ENCODE measurements around the gene MMP24.
"Not testable (repeated sequence)": the region's sequence is repeated elsewhere in the genome, so short reads cannot be mapped to it uniquely, and the experiment has no call there.

The MMP24 gene

DNA sequence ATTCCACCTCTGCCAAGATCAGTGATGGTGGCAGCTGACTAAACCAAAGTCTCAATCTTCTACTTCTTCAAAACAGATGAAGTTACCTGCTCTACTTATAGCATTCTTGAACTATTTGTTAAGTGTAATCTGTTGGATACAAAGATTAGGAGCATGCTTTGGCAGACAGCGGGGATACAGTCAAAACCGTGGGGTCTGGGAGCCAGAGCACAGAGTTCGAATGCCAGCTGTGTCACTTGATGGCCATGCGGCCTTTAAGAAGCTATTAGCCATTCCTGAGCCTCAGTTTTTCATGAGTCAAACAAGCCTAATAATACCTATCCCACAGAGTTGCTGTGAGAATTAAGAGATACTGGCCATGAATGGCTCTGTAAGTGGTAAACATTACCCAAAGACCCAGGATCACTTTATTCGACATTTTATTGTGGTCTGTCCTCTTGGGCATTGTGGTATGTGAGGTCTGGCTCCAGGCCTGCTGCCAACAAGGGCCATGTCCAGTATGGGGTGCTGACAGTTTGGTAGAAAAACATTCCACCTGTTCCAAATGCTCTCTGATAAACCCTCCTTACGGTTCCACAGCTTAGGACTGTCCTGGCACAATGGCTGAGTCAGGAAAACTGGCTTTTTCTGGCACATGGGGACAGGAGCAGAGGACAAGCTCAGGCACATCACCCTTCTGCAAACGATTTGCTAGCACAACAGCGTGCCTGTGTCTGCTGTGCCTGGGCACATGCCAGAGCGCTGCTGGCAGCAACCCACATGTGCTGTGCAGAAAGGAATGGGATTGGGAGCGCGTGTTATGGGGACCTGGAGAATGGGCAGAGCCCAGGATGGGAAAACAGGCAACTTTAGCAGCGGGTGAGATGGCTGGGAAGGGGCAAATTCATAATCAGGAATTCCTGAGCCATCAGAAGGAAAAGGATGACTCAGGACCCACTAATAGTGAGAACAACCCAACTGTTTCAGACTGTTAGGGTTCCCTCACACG is 81.5 kb downstream of the MMP24 start:
- Mint-ChIP-seq H3K4me1 (peaks cover 10% of the 10 kb centered on the region), H3K4me3 (no peak overlapping the region), H3K36me3 (ENCODE audit: insufficient read depth) (peaks cover 8% of the 10 kb centered on the region), H3K9me3 (no peaks in the 10 kb centered on the region), H3K27me3 (no peaks in the 10 kb centered on the region), H3K27ac (ENCODE audit: low read depth) (peak overlapping the region; percentile 58)
- DNase-seq (ENCODE audit: low spot score in 2 of 2) = no peak
- ATAC-seq (replicated peaks; ENCODE audit: extremely low read depth, poor library complexity, severe bottlenecking) = no peak

GRCh38 chr20:35311409-35311808 is 84.9 kb downstream of the MMP24 start:
- Mint-ChIP-seq H3K36me3 (ENCODE audit: insufficient read depth) (peaks cover 5% of the 10 kb centered on the region), H3K27me3 (no peaks in the 10 kb centered on the region), H3K4me3 (no peak overlapping the region), H3K27ac (ENCODE audit: low read depth) (no peak overlapping the region), H3K4me1 (peaks cover 16% of the 10 kb centered on the region), H3K9me3 (no peaks in the 10 kb centered on the region)
- DNase-seq (ENCODE audit: low spot score in 2 of 2) (no peak), ATAC-seq (replicated peaks; ENCODE audit: extremely low read depth, poor library complexity, severe bottlenecking) (no peak)

- ATAC-seq (replicated peaks; ENCODE audit: extremely low read depth, poor library complexity, severe bottlenecking) (no peak), DNase-seq (ENCODE audit: low spot score in 2 of 2) (no peak)
- Mint-ChIP-seq H3K9me3 (no peaks in the 10 kb centered on the region), H3K36me3 (ENCODE audit: insufficient read depth) (peaks cover 5% of the 10 kb centered on the region), H3K4me1 (peaks cover 16% of the 10 kb centered on the region), H3K4me3 (no peak overlapping the region), H3K27me3 (no peaks in the 10 kb centered on the region), H3K27ac (ENCODE audit: low read depth) (no peak overlapping the region)
Measured at GRCh38 chr20:35311822-35312221, 85.3 kb downstream of the MMP24 start.

DNA sequence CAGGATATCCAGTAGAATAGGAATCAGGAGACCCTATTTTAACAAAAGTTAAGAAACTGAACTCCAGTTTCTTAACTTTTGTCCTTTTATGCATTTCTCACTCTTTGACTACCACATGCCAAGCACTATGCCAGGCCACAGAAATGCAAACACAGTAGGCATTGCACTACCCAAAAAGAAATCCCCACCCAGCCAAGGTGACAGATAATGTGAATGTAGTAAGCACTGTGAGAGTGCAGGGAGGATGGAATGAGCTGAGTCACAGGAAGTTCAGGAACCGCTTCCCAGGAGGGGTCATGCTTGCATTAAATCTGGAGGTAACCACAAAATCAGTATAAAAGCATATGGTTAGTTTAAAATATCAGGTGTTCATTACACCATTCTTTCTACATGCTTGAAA is 85.8 kb downstream of the MMP24 start:
- H3K9me3 Mint-ChIP-seq = no peaks in the 10 kb centered on the region
- DNase-seq (ENCODE audit: low spot score in 2 of 2) (no peak), ATAC-seq (replicated peaks; ENCODE audit: extremely low read depth, poor library complexity, severe bottlenecking) (no peak)
- peaks cover 16% of the 10 kb centered on the region for H3K4me1 Mint-ChIP-seq
- H3K4me3 Mint-ChIP-seq = no peak overlapping the region
- H3K27me3 Mint-ChIP-seq = no peaks in the 10 kb centered on the region
- no peak overlapping the region for H3K27ac Mint-ChIP-seq (ENCODE audit: low read depth)
- peaks cover 5% of the 10 kb centered on the region for H3K36me3 Mint-ChIP-seq (ENCODE audit: insufficient read depth)

DNA sequence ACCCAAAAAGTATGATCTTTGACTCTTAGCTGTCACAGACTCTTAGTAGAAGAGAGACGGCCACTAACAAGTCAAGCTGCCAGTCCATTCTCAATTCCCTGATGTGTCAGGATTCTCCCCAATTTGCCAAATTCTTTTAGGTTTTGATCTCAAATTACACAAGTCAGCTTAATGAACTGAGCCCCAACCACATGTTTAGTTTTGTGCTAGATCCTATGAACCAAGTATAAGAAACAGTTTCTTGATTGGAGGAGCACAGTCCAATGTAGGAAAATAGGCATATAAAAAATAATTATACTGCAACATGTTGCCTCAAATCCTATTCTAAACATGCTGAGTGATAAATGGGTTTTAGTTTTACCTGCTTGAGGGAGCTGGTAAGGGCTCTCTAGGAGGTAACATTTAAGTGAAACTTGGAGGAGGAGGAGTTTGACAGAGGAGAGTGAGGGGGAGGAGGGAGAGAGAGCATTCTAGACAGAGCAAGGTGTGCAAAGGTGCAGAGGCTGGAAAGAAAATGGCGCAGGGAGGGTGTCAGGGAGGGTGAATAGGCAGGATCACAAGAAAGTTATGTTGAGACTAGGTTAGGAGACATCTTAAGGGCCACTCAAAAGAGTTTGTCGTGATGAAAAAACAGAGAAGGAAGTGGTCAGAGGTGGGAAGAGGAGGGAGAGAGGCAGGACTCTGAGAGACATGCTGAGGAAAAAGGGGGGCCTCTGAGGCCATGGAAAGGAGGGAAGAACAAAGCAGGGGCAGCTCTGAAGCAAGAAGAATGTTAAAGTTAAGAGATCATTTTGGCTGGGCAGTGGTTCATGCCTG is 88.5 kb downstream of the MMP24 start:
- peaks cover 16% of the 10 kb centered on the region for H3K4me1 Mint-ChIP-seq
- peak overlapping the region; percentile 30 for H3K27ac Mint-ChIP-seq (ENCODE audit: low read depth)
- no peak for DNase-seq (ENCODE audit: low spot score in 2 of 2)
- no peaks in the 10 kb centered on the region for H3K27me3 Mint-ChIP-seq
- ATAC-seq (replicated peaks; ENCODE audit: extremely low read depth, poor library complexity, severe bottlenecking) = no peak
- peaks cover 3% of the 10 kb centered on the region for H3K36me3 Mint-ChIP-seq (ENCODE audit: insufficient read depth)
- H3K9me3 Mint-ChIP-seq = no peaks in the 10 kb centered on the region
- no peak overlapping the region for H3K4me3 Mint-ChIP-seq

DNA sequence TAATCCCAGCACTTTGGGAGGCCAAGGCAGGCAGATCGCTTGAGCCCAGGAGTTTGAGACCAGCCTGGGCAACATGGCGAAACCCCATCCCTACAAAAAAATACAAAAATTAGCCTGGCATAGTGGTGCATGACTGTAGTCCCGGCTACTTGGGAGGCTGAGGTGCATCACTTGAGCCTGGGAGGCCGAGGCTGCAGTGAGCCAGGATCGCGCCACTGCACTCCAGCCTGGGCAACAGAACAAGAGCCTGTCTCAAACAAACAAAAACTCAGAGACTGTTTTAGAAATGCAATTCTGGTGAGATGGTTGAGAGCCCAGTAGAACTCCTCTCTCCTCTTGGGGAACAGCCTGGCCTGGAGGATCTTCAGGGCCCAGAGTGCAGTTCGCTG is 89.1 kb downstream of the MMP24 start:
- H3K36me3 Mint-ChIP-seq (ENCODE audit: insufficient read depth); ATAC-seq (replicated peaks; ENCODE audit: extremely low read depth, poor library complexity, severe bottlenecking); H3K27me3 Mint-ChIP-seq; H3K9me3 Mint-ChIP-seq; H3K4me3 Mint-ChIP-seq; DNase-seq (ENCODE audit: low spot score in 2 of 2): not testable (repeated sequence)
- peak overlapping the region; percentile 30 for H3K27ac Mint-ChIP-seq (ENCODE audit: low read depth)
- H3K4me1 Mint-ChIP-seq = peaks cover 16% of the 10 kb centered on the region

DNA sequence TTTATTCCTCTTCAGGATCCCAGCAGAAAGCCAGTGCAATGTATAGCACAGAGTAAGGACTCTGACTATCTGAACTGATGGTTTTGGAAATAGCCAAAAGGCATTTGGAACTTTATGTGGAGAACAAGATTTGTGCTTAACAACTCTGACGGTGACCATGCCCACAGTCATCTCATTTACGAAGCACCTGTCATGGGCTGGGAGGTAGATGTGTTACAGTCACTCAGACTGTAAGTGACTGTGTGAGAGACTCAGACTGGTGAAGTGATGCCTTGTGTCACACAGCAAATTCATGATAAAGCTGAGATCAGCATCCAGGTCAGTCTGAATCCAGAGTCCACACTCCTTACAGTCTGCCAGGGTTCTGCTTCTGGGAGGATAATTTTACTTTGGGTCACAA is 89.6 kb downstream of the MMP24 start:
- ATAC-seq (replicated peaks; ENCODE audit: extremely low read depth, poor library complexity, severe bottlenecking) (no peak), DNase-seq (ENCODE audit: low spot score in 2 of 2) (no peak)
- H3K4me1 Mint-ChIP-seq = peaks cover 16% of the 10 kb centered on the region
- H3K9me3 Mint-ChIP-seq = no peaks in the 10 kb centered on the region
- H3K4me3 Mint-ChIP-seq = no peak overlapping the region
- no peaks in the 10 kb centered on the region for H3K27me3 Mint-ChIP-seq
- H3K27ac Mint-ChIP-seq (ENCODE audit: low read depth) = no peak overlapping the region
- H3K36me3 Mint-ChIP-seq (ENCODE audit: insufficient read depth) = peaks cover 3% of the 10 kb centered on the region

DNA sequence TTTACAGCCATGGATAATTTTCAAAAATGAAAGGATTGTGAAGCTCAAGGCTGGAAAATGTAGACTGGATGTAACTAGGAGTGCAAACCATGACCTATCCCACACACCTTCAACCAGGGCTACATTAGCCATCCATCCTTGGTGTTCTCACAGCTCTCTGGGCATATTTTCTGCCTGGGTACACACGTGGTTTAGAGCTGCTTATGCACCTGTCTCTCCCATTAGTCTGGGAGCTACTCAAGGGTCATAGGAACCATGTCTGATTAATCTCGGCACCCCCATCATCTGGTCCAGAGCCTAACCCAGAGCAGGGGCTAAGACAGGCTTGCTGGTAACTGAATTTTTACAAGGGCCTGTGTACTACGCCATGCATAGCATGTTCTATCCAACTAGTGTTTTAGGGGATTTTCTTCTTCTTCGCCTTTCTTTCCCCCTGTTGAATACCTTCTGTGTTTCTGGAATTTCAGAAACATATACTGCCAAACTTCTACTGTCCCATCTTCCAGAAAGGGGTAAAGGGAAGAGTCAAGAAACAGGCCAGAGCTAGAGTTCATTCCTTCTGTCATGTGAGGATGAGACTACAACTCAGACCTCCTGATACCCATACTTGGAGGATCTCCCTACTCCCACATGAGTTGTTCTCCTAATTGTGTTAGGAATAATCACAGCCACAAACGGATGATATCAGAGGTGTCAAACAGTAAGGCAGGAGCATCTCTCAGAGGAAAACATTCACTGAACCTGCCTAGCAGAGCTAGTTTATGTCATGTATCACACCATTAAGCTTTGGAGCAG is 91.1 kb downstream of the MMP24 start:
- H3K27ac Mint-ChIP-seq (ENCODE audit: low read depth) = no peak overlapping the region
- ATAC-seq (replicated peaks; ENCODE audit: extremely low read depth, poor library complexity, severe bottlenecking) (no peak), DNase-seq (ENCODE audit: low spot score in 2 of 2) (no peak)
- no peaks in the 10 kb centered on the region for H3K36me3 Mint-ChIP-seq (ENCODE audit: insufficient read depth)
- H3K9me3 Mint-ChIP-seq = no peaks in the 10 kb centered on the region
- peaks cover 16% of the 10 kb centered on the region for H3K4me1 Mint-ChIP-seq
- H3K4me3 Mint-ChIP-seq = no peak overlapping the region
- H3K27me3 Mint-ChIP-seq = no peaks in the 10 kb centered on the region

DNA sequence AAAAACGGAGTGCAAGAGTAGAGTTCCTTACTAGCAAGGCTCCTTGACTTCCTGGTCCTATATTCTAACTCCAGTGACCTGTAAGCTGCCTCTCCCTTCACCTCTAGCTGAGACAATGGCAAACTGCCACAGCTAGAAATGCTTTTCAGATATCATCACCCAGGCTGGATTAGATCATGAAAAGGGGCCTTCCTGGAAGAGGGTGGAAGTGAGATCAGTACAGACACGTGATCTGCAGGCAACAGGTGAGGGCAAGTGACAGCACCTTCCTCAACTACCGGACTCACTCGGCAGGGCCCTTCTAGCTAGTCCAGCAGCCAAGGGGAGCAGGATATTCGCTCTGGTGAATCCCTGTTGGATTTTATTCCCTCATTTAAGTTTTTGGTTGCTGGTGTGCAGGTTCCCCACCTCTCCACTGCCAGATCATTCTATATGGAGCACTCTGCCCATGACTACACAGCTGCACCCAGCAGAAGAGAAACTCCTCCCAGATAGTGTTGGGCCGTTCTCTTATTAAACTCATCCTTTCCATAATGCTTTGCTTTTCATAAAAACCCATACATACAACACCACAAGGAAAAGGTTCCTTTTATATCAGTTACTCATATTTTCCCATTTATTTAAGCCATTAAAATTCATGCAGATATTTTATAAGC is 92.1 kb downstream of the MMP24 start:
- no peak for DNase-seq (ENCODE audit: low spot score in 2 of 2)
- Mint-ChIP-seq H3K4me3 (no peak overlapping the region), H3K9me3 (no peaks in the 10 kb centered on the region), H3K27ac (ENCODE audit: low read depth) (no peak overlapping the region), H3K4me1 (peaks cover 24% of the 10 kb centered on the region), H3K27me3 (no peaks in the 10 kb centered on the region), H3K36me3 (ENCODE audit: insufficient read depth) (no peaks in the 10 kb centered on the region)
- ATAC-seq (replicated peaks; ENCODE audit: extremely low read depth, poor library complexity, severe bottlenecking) = no peak

GRCh38 chr20:35319192-35319870 is 92.8 kb downstream of the MMP24 start:
- Mint-ChIP-seq H3K27me3 (no peaks in the 10 kb centered on the region), H3K27ac (ENCODE audit: low read depth) (no peak overlapping the region)

GRCh38 chr20:35319871-35320197 is 93.3 kb downstream of the MMP24 start:
- Mint-ChIP-seq H3K36me3 (ENCODE audit: insufficient read depth) (no peaks in the 10 kb centered on the region), H3K27ac (ENCODE audit: low read depth) (no peak overlapping the region), H3K9me3 (no peaks in the 10 kb centered on the region), H3K4me1 (peaks cover 21% of the 10 kb centered on the region), H3K27me3 (no peaks in the 10 kb centered on the region), H3K4me3 (no peak overlapping the region)
- ATAC-seq (replicated peaks; ENCODE audit: extremely low read depth, poor library complexity, severe bottlenecking) = no peak
- no peak for DNase-seq (ENCODE audit: low spot score in 2 of 2)

More at GRCh38 chr20:35319192-35319870, 92.8 kb downstream of the MMP24 start:
- Mint-ChIP-seq H3K36me3 (ENCODE audit: insufficient read depth) (no peaks in the 10 kb centered on the region), H3K4me1 (peaks cover 24% of the 10 kb centered on the region), H3K4me3 (no peak overlapping the region), H3K9me3 (no peaks in the 10 kb centered on the region)
- ATAC-seq (replicated peaks; ENCODE audit: extremely low read depth, poor library complexity, severe bottlenecking) (no peak), DNase-seq (ENCODE audit: low spot score in 2 of 2) (no peak)

Data from central memory CD8-positive, alpha-beta T cell (primary cell).